Right atrium auricular region (tissue), 2 donors: ENCODE results near the gene MGAT5. TPM values are rescaled to one million over a fixed set of nuclear protein-coding genes. Genes with fewer than 3 reads are reported as not detected.

Source experiments
- DNase-seq: peaks from one replicate; pipeline ENCODE4 v3.0.0-alpha.2; 2019; ENCODE audit warnings: low spot score
- H3K27ac ChIP-seq, 2 donors: fragments of 200-600 bp; sonication (generic); 1 replicate in 1 of 2; 2 replicates in 1 of 2; pipeline ENCODE4 v1.5.1; 2016 to 2019
- H3K27me3 ChIP-seq, 2 donors: fragments of 200-600 bp; sonication (generic); one replicate each; pipeline versions ENCODE4 v1.5.1 to v1.6.0; 2017 to 2019
- H3K36me3 ChIP-seq: fragments of 200-600 bp; sonication (generic); one replicate; pipeline ENCODE4 v1.5.1; 2016
- H3K4me1 ChIP-seq, 2 donors: fragments of 200-600 bp; sonication (generic); one replicate each; pipeline versions ENCODE4 v1.5.1 to v1.6.0; 2017 to 2019
- H3K4me3 ChIP-seq, 2 donors: fragments of 200-600 bp; sonication (generic); 1 replicate in 1 of 2; 2 replicates in 1 of 2; pipeline ENCODE4 v1.5.1; 2017 to 2019; ENCODE audit warnings: mild to moderate bottlenecking in 1 of 2, moderate library complexity in 1 of 2
- H3K9me3 ChIP-seq, 2 donors: fragments of 200-600 bp; sonication (generic); one replicate each; pipeline ENCODE4 v1.5.1; 2019
- total RNA-seq, 2 donors: library from RNA; depleted of rRNA; stranded (reverse); fragments of >200 nt; gene quantifications; one replicate each; pipeline ENCODE4 v1.1.0, GENCODE V29; 2016
- TF ChIP-seq, protein P1 (sequence below), 2 donors: fragments of 200-600 bp; sonication (generic); IDR thresholded peaks; one replicate each; pipeline ENCODE4 v1.5.1; 2019; ENCODE audit warnings: antibody characterized with exemption in 2 of 2

Gene MGAT5
- total RNA-seq, 2 donors from 2014 or later, result 56.9 to 91.0 TPM

DNA sequence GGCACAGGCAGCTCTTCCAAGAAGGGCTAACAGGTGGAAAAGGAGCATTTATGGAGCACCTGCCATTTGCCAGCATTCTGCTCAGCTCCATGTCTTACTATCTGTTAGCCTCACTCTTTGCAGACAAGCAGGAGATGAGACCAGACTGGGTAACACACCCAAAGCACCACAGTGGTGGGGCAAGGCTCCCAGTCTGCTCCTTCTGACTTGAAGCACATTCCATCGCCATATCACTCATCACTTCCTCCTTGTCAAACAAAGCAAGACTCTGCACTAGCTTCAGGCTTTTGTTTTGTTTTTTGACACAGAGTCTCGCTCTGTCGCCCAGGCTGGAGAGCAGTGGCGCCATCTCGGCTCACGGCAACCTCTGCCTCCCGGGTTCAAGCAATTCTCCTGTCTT lies 182.8 kb downstream of the MGAT5 start:
- H3K4me1 ChIP-seq, result peaks cover 0 to 9% of the 10 kb centered on the region in 2 donors
- H3K27ac ChIP-seq, result no peak overlapping the region
- H3K4me3 ChIP-seq, result no peak overlapping the region
- H3K27me3 ChIP-seq, result no peaks in the 10 kb centered on the region
- TF ChIP-seq, protein P1, sequence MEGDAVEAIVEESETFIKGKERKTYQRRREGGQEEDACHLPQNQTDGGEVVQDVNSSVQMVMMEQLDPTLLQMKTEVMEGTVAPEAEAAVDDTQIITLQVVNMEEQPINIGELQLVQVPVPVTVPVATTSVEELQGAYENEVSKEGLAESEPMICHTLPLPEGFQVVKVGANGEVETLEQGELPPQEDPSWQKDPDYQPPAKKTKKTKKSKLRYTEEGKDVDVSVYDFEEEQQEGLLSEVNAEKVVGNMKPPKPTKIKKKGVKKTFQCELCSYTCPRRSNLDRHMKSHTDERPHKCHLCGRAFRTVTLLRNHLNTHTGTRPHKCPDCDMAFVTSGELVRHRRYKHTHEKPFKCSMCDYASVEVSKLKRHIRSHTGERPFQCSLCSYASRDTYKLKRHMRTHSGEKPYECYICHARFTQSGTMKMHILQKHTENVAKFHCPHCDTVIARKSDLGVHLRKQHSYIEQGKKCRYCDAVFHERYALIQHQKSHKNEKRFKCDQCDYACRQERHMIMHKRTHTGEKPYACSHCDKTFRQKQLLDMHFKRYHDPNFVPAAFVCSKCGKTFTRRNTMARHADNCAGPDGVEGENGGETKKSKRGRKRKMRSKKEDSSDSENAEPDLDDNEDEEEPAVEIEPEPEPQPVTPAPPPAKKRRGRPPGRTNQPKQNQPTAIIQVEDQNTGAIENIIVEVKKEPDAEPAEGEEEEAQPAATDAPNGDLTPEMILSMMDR (IDR thresholded peaks at IDR 0.05), result no peak
- peaks cover 29% of the 10 kb centered on the region for H3K36me3 ChIP-seq
- DNase-seq, result no peak
- no peaks in the 10 kb centered on the region for H3K9me3 ChIP-seq

DNA sequence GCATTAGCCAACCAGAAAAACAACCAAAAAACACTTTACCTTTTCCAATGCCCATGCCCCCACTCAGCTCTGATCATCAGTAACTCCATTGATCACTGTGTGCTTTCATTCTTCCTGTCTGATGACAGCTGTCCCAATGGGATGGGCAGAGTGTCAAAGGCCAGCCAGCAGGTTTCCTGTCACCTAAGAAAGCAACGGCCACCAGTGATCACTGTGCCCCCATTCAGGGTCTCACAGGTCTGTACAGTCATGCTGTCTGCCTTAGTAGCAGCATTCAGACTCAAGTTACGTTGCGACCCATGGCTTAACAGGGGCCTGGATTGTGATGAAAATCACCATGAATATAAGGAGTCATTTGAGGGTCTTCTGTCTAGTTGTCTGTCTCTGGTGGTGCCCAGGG lies 184.5 kb downstream of the MGAT5 start:
- DNase-seq, result peak; percentile 28
- H3K36me3 ChIP-seq, result peaks cover 17% of the 10 kb centered on the region

DNA sequence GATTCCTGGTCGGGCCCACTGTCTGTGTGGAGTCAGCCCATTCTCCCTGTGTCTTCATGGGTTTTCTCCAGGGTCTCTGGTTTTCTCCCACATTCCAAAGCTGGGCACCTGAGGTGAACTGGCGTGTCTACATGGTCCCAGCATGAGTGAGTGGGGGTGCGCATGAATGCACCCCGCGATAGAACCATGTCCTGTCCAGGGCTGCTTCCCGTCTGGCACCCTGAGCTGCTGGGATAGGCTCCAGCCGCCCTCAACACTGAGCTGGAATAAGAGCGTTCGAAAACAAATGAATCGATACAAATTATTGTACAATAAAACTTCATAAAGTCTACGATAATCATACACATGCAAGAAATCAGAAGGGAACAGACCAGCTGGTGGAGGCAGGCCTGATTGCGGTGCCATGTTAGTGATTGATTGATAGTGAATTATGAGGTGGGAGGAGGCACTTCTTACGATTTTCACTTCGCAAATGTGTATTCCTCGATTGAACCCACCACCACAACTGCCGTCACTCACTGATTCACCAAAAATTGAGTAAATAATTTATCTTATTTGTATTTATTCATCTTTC lies 186.6 kb downstream of the MGAT5 start:
- H3K36me3 ChIP-seq, result peaks cover 20% of the 10 kb centered on the region
- H3K27ac ChIP-seq, result peak overlapping the region; percentile 75 to 86

More for the DNA sequence above, 184.5 kb downstream of the MGAT5 start:
- H3K27ac ChIP-seq, result peak overlapping the region in 1 of 2 donors; percentile 75
- TF ChIP-seq, protein P1 (IDR thresholded peaks at IDR 0.05), result no peak
- H3K27me3 ChIP-seq, result no peaks in the 10 kb centered on the region
- no peak overlapping the region for H3K4me3 ChIP-seq
- H3K9me3 ChIP-seq, result no peaks in the 10 kb centered on the region
- peaks cover 0 to 18% of the 10 kb centered on the region in 2 donors for H3K4me1 ChIP-seq

DNA sequence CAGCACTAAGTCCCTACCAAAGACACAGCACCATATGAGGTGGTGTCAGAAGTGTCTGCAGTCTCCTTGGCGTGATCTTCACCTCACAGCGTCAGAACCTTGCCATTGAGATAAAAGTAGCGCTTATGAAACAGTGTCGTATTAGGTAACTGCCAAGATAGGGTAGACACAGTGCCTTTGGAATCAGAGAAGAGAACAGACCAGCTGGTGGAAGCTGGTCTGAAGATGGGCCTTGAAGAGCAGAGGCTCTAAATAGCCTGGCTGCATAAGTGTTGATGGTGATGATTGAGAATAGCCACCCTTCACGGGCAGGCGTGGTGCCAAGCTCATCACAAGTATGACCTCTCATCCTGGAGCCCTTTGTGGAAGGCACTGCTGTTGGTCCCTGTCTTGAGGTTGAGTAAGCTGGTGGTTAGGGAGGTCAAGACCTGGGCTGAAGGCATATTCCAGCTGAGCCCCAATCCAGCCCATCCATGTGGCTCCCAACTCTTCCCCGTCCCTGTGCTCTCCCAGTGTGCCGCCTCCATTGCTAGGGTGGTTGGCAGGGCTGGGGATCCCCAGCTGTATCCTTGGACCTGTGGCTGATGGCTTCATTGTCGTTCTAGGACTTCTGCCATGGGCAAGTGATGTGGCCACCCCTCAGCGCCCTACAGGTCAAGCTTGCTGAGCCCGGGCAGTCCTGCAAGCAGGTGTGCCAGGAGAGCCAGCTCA lies 187.4 kb downstream of the MGAT5 start:
- TF ChIP-seq, protein P1 (IDR thresholded peaks at IDR 0.05), result no peak
- no peaks in the 10 kb centered on the region for H3K9me3 ChIP-seq
- peaks cover 15% of the 10 kb centered on the region for H3K36me3 ChIP-seq
- H3K4me1 ChIP-seq, result peaks cover 0 to 36% of the 10 kb centered on the region in 2 donors
- H3K27me3 ChIP-seq, result no peaks in the 10 kb centered on the region
- H3K27ac ChIP-seq, result peak overlapping the region; percentile 75 to 86
- peak; percentile 67 for DNase-seq
- H3K4me3 ChIP-seq, result no peak overlapping the region

More for the DNA sequence above, 186.6 kb downstream of the MGAT5 start:
- no peaks in the 10 kb centered on the region for H3K9me3 ChIP-seq
- H3K4me3 ChIP-seq, result no peak overlapping the region
- no peaks in the 10 kb centered on the region for H3K27me3 ChIP-seq
- TF ChIP-seq, protein P1 (IDR thresholded peaks at IDR 0.05), result no peak
- DNase-seq, result no peak
- peaks cover 0 to 28% of the 10 kb centered on the region in 2 donors for H3K4me1 ChIP-seq

DNA sequence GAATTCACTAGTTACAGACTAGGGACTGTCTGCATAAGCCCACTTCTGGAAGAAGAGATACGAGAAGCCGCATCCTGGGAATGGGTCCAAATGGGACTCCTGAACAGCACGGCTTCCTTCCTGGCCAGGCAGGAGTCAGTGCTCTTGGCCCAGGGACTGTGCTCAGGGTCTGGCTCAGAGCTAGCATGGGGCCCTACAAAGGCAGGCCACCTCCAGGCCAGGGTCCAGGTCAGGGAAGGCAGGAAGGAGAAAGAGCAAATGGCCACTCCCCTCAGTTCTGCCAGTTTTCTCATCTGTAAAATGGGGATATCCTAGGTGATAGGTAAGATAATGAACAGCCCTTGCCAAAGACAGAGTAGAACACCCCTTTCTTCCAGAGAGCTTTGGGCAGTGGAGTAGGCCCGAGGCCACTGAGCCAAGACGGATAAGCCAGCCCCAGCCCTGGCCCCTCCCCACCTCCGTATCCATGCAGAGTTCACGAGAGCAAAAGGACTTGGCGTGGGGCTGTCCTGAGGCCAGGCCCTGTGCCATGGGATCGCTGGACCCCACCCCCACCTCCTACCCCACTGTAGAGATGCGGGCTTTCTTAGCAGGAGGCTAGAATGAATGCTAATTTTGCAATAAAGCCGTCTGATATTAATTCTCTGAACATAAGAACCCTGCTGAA lies 190.1 kb downstream of the MGAT5 start:
- Histone ChIP-seq H3K4me1 (peaks cover 0 to 42% of the 10 kb centered on the region in 2 donors), H3K27me3 (no peaks in the 10 kb centered on the region), H3K36me3 (peaks cover 19% of the 10 kb centered on the region), H3K9me3 (no peaks in the 10 kb centered on the region), H3K27ac (peak overlapping the region; percentile 54 to 86), H3K4me3 (no peak overlapping the region)
- TF ChIP-seq, protein P1 (IDR thresholded peaks at IDR 0.05), result no peak
- DNase-seq, result no peak
